Left lobe of liver (tissue), 2 donors: ENCODE measurements around the gene SCAP. TPM values are rescaled to one million over a fixed set of nuclear protein-coding genes. Genes with fewer than 3 reads are reported as not detected.
A peak's percentile ranks its signal among the peaks of the same experiment; 100 is the strongest.

ENCODE experiments used
- ATAC-seq: fragments of 200-7000 bp; cut with Tn5 transposase; one replicate; pipeline ENCODE4 v1.9.1; 2020; ENCODE audit warnings: mild to moderate bottlenecking, moderate library complexity
- DNase-seq: peaks from one replicate; pipeline ENCODE4 v3.0.0-alpha.2; 2020; ENCODE audit warnings: low spot score
- total RNA-seq: library from RNA; stranded (reverse); gene quantifications from one replicate; pipeline ENCODE4 v1.2.1, GENCODE V29; 2021
- donor health status: DM: no; HTN: no; CAD: no; lungs with moderate emphysema.
- donor health status: DM: no; HTN: yes; CAD: no.

Gene SCAP
- total RNA-seq, 1 donor from 2014 or later: 92.3 TPM

DNA sequence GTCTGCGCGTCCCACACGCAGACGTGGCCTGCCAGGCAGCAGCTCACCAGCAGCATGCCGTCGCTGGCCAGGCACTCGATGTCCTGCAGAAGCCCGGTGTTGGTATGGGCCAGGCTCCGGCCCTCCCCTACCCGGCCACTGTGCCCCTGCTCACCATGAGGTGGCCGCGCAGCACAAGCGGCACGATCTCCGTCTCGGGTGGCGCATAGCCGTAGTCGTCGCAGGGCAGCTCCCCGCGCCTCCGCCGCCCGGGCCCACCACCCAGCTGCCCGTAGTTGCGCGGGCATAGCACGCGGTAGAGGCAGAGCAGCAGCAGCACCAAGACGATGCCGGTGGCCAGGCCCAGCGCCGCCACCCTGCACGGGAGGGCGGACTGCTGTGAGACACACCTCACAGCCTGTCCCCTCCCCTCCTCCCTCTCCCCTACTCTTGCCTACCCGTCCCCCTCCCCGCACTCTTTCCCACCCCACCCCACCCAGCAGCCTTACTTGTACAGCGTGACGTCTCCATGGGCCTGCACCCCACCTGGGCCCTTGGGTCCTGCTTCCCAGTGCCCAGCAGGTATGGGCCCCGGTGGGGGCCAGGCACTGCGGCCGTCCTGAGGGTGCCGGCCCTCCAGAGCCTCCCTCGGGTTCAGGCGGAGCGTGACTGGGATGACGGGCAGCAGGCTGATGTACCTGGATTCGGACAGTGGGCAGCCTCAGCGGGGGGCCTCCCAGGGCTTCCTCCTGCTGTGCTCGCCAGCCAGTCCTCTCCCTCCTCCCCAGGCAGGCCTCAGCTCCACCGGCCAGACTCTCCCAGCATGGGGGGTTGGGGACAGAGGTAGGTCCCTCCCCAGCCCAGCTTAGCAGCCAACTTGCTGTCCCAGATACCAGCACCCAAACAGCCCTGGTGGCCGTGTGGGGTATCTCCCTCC is 57.3 kb downstream of the SCAP start:
- ATAC-seq: no peak
- no peak for DNase-seq

- no peak for DNase-seq
- no peak for ATAC-seq
Measured at GRCh38 chr3:47416041-47416440, 59.7 kb downstream of the SCAP start.

GRCh38 chr3:47414666-47415587 is 60.8 kb downstream of the SCAP start:
- ATAC-seq (no peak), DNase-seq (no peak)

DNA sequence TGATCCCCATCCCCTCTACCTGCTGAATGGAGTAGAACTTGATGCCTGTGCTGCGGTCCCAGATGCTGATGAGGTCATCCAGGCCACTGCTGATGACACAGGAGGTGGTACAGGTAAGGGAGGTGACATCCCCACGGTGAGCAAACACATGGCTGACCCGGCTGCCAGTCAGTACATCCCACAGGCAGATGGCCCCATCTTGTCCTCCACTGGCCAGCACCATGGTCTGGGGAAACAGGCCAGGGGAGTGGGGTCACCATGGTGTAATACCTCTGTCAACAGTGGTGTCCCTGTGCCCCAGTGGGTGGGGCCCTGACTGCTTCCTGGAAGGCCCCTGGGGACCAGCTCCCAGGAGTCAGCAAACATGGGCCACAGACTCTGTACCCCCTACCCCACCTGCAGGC is 61.6 kb downstream of the SCAP start:
- ATAC-seq (peak; percentile 12), DNase-seq (peak; percentile 51)

DNA sequence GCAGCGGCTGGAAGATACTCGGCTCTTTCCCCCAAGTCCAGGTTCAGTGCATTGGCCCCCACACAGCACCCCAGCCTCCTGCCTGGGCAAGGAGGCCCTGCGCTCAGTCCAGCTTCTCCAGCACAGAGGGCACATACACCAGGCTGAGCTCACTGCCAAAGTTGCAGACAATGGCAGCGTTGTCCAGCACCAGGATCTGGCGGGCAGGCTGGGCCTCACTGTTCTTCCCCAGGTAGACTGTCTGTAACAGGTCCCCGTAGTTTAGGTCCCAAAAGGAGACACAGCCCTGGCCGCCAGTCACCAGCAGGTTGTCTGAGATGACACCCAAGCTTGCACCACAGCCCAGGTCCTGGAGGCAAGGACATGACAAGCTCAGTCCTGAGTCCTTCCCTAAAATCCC is 62.0 kb downstream of the SCAP start:
- no peak for DNase-seq

DNA sequence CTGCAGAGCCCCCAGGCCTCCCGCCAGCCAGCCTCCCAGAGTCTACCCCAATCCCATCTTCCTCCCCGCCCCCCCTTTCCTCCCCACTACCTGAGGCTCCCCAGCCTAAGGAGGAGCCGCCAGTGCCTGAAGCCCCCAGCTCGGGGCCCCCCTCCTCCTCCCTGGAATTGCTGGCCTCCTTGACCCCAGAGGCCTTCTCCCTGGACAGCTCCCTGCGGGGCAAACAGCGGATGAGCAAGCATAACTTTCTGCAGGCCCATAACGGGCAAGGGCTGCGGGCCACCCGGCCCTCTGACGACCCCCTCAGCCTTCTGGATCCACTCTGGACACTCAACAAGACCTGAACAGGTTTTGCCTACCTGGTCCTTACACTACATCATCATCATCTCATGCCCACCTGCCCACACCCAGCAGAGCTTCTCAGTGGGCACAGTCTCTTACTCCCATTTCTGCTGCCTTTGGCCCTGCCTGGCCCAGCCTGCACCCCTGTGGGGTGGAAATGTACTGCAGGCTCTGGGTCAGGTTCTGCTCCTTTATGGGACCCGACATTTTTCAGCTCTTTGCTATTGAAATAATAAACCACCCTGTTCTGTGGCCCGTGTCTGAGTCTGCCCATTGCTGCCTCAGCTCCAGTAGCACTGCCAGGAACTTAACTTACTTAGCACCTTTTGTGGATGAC is 62.8 kb downstream of the SCAP start:
- DNase-seq (no peak), ATAC-seq (no peak)

More for the DNA sequence above, 62.0 kb downstream of the SCAP start:
- ATAC-seq: no peak

GRCh38 chr3:47412453-47412756 is 63.3 kb downstream of the SCAP start:
- ATAC-seq (no peak), DNase-seq (no peak)

- ATAC-seq (no peak), DNase-seq (no peak)
Measured at GRCh38 chr3:47411696-47412452, 63.9 kb downstream of the SCAP start.

- ATAC-seq (no peak), DNase-seq (no peak)
Measured at GRCh38 chr3:47410801-47411646, 64.7 kb downstream of the SCAP start.

DNA sequence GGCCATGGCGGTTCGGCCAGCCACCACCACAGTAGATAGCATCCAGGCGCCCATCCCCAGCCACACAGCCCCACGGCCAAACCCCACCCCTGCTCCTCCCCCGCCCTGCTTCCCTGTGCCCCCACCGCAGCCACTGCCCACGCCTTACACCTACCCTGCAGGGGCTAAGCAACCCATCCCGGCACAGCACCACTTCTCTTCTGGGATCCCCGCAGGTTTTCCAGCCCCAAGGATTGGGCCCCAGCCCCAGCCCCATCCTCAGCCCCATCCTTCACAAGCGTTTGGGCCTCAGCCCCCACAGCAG is 65.4 kb downstream of the SCAP start:
- ATAC-seq: no peak

DNA sequence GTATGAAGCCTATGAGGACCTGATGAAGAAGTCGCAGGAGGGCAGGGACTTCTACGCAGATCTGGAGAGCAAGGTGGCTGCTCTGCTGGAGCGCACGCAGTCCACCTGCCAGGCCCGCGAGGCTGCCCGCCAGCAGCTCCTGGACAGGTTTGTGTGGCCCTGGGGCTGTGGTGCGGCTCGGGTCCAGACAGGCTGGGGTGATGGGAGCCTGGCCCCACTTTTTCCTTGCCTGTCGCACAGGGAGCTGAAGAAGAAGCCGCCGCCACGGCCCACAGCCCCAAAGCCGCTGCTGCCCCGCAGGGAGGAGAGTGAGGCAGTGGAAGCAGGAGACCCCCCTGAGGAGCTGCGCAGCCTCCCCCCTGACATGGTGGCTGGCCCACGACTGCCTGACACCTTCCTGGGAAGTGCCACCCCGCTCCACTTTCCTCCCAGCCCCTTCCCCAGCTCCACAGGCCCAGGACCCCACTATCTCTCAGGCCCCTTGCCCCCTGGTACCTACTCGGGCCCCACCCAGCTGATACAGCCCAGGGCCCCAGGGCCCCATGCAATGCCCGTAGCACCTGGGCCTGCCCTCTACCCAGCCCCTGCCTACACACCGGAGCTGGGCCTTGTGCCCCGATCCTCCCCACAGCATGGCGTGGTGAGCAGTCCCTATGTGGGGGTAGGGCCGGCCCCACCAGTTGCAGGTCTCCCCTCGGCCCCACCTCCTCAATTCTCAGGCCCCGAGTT is 65.9 kb downstream of the SCAP start:
- ATAC-seq (peak; percentile 2), DNase-seq (no peak)

More for the DNA sequence above, 65.4 kb downstream of the SCAP start:
- no peak for DNase-seq

DNA sequence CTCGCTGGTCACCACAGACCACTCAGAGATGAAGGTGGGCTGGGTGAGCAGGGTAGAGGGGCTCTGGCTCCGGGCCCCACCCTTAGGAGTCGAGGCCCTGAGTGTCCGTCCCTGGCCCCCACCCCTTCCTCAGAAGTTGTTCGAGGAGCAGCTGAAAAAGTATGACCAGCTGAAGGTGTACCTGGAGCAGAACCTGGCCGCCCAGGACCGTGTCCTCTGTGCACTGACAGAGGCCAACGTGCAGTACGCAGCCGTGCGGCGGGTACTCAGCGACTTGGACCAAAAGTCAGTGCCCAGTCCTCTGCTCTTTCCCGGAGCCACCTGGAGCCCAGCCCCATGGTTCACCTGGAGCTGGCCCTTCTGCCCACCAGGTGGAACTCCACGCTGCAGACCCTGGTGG is 66.5 kb downstream of the SCAP start:
- ATAC-seq: no peak
- no peak for DNase-seq

- DNase-seq: no peak
Measured at GRCh38 chr3:47408839-47409229, 66.9 kb downstream of the SCAP start.

DNA sequence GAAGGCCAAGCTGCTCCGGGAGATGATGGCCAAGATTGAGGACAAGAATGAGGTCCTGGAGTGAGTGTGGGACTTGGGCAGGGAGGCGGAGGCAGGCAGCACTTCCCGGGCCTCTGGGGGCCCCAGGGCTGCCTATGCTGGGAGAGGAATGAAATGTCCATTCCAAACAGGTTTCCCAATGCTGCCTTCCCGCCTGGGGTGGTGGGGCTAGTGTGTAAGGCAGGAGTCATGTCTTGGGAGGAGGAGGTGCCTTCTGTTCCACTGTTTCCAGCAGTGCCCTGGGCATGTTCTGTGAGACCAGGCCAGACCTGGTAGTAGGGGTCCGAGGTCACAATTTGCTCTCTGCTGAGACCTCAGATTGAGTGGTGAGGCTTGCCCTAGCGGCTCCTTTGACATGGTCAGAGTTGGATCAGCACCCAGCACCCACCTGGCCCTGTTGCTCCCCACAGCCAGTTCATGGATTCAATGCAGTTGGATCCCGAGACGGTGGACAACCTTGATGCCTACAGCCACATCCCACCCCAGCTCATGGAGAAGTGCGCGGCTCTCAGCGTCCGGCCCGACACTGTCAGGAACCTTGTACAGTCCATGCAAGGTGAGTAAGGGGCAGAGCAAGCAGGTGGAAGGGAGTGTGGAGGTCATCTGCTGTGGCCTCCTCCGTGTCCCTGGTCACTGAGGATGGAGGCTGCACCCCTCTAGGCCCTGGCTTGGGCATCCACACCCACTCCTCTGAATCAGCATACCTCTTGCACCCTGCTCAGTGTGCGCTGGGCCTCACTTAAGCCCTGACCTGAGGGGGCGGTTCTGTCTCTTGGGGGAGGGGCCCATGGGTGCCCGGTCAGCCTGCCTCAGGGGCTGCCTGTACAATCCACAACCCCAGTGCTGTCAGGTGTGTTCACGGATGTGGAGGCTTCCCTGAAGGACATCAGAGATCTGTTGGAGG is 67.6 kb downstream of the SCAP start:
- peak; percentile 3 for ATAC-seq
- DNase-seq: no peak

More at GRCh38 chr3:47408839-47409229, 66.9 kb downstream of the SCAP start:
- peak; percentile 3 for ATAC-seq

- no peak for DNase-seq
- no peak for ATAC-seq
Measured at GRCh38 chr3:47407237-47407636, 68.5 kb downstream of the SCAP start.

GRCh38 chr3:47406762-47407149 is 69.0 kb downstream of the SCAP start:
- ATAC-seq (peak; percentile 4), DNase-seq (no peak)

GRCh38 chr3:47405820-47406761 is 69.7 kb downstream of the SCAP start:
- DNase-seq (no peak), ATAC-seq (no peak)
